ENCODE measurements around the gene BRD7.

Gene BRD7

DNA sequence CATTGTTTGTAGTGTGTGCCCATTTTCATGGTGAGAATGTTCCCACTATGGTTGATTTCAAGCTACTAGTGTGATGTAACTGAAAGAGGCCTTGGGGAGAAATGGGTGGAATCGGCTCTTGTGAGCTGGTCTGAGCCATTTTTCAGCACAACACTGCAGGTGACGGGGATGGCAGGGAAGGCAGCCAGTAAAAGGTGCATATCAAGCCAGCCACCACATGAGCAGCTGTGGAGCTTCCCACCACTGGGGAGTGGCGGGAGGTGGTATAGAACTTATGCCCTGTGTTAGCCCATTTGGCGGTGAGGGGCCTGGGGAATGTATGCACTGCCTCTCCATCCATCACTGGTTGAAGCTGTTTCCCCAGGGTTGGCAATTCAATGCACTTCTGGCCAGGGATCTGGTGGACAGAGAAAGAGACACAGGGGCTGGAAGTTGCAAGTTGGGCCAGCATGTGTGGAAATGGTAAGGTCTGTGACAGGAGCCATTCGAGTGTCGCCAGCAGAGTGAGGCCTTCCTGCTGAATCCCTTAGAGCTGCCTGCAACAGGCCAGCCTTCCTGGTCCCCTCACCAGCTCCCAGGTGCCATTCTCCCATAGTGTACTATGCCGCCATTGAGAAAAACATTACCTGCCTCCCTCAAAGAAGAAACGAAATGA lies 31.7 kb upstream of the BRD7 start:
- H3K9me3 ChIP-seq (ENCODE audit: control insufficient read depth, insufficient read depth, low read depth, low read length) = no peaks in the 10 kb centered on the region
- H3K27ac ChIP-seq (ENCODE audit: low read depth, low read length) = no peak overlapping the region
- no peak overlapping the region for H3K9ac ChIP-seq (ENCODE audit: low read length)
- no peaks in the 10 kb centered on the region for H3K27me3 ChIP-seq (ENCODE audit: control insufficient read depth, insufficient read depth, low read length)
- peaks cover 4% of the 10 kb centered on the region; the same call in 1 of the 2 replicates for H3K4me1 ChIP-seq (ENCODE audit: control insufficient read depth, insufficient read depth, low read length)
- no peak overlapping the region for H3K4me3 ChIP-seq (ENCODE audit: low read depth, low read length)
- no peaks in the 10 kb centered on the region for H3K36me3 ChIP-seq (ENCODE audit: control insufficient read depth, insufficient read depth, low read length)

DNA sequence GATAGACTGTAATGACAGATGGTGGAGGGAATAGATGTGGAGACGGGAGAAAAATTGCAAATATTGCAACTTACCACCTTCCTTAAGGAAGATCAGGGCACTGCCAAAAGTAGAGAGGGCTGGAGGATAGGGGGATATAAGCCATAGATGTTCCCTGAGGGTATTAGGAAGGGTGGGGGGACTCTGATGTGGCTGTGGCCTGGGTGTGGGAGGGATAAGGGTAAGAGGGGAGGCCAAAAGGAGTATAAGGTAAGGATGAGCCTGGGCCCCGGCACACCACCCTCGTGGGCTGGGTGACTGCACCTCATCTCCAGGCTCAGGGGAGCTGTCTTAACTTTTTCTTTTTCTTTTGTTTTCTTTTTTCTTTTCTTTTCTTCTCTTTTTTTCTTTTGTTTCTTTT lies 30.6 kb upstream of the BRD7 start:
- H3K4me3 ChIP-seq (ENCODE audit: low read depth, low read length) = no peak overlapping the region
- no peak overlapping the region for H3K27ac ChIP-seq (ENCODE audit: low read depth, low read length)
- H3K4me1 ChIP-seq (ENCODE audit: control insufficient read depth, insufficient read depth, low read length) = peaks cover 14% of the 10 kb centered on the region
- no peaks in the 10 kb centered on the region for H3K9me3 ChIP-seq (ENCODE audit: control insufficient read depth, insufficient read depth, low read depth, low read length)
- H3K9ac ChIP-seq (ENCODE audit: low read length) = no peak overlapping the region
- H3K36me3 ChIP-seq (ENCODE audit: control insufficient read depth, insufficient read depth, low read length) = no peaks in the 10 kb centered on the region
- H3K27me3 ChIP-seq (ENCODE audit: control insufficient read depth, insufficient read depth, low read length) = no peaks in the 10 kb centered on the region

DNA sequence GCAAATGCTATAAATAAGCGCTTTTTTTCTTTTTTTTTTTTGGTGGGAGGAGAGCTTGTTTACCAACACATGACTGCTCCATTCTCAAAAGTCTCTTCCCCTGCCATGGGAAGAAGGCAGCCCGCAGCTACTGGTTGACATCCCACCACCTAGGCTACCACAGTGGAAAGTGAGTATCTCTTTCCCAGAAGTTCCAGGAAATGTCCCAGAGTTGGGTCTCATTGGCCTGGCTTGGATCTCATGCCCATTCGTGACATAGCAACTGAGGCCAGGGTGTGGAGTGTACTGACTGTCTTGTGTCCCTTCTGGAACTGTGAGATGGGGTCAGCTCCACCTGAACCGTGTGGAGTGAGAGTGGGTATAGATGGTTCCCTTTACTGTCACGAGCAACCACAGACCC lies 29.5 kb upstream of the BRD7 start:
- peaks cover 15% of the 10 kb centered on the region for H3K4me1 ChIP-seq (ENCODE audit: control insufficient read depth, insufficient read depth, low read length)
- no peak overlapping the region for H3K27ac ChIP-seq (ENCODE audit: low read depth, low read length)
- no peaks in the 10 kb centered on the region for H3K27me3 ChIP-seq (ENCODE audit: control insufficient read depth, insufficient read depth, low read length)
- no peaks in the 10 kb centered on the region for H3K9me3 ChIP-seq (ENCODE audit: control insufficient read depth, insufficient read depth, low read depth, low read length)
- no peak overlapping the region for H3K9ac ChIP-seq (ENCODE audit: low read length)
- H3K4me3 ChIP-seq (ENCODE audit: low read depth, low read length) = no peak overlapping the region
- H3K36me3 ChIP-seq (ENCODE audit: control insufficient read depth, insufficient read depth, low read length) = no peaks in the 10 kb centered on the region

DNA sequence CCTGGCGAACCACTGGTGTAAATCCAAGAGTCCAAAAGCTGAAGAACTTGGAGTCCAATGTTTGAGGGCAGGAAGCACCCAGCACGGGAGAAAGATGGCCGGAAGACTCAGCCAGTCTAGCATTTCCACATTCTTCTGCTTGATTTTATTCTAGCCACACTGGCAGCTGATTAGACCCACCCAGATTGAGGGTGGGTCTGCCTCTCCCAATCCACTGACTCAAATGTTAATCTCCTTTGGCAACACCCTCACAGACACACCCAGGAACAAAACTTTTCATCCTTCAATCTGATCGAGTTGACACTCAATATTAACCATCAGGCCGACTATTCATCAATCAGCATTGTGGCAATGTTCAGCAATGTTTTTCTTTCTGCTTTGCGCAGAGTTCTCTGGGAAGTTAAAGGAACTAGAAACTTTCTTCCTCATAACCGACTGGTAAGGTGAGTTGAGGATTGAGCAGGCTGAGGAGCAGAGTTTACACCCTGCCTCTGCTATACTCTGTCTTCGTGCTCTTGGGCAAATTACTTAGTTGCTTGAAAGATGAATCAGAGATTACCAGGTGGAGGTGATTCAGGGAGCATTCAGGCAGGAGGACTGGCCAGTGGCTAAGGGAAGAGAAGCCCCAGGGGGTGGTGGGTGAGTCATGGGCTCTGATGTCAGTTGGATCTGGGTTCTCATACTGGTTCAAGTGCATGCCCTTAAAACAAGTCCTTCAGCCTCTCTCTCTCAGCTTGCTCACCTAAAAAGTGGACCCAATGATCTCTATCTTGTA lies 28.2 kb upstream of the BRD7 start:
- H3K9ac ChIP-seq (ENCODE audit: low read length) = no peak overlapping the region
- no peaks in the 10 kb centered on the region for H3K9me3 ChIP-seq (ENCODE audit: control insufficient read depth, insufficient read depth, low read depth, low read length)
- H3K4me1 ChIP-seq (ENCODE audit: control insufficient read depth, insufficient read depth, low read length) = peaks cover 15% of the 10 kb centered on the region
- no peaks in the 10 kb centered on the region for H3K27me3 ChIP-seq (ENCODE audit: control insufficient read depth, insufficient read depth, low read length)
- H3K27ac ChIP-seq (ENCODE audit: low read depth, low read length) = no peak overlapping the region
- H3K36me3 ChIP-seq (ENCODE audit: control insufficient read depth, insufficient read depth, low read length) = no peaks in the 10 kb centered on the region
- no peak overlapping the region for H3K4me3 ChIP-seq (ENCODE audit: low read depth, low read length)

DNA sequence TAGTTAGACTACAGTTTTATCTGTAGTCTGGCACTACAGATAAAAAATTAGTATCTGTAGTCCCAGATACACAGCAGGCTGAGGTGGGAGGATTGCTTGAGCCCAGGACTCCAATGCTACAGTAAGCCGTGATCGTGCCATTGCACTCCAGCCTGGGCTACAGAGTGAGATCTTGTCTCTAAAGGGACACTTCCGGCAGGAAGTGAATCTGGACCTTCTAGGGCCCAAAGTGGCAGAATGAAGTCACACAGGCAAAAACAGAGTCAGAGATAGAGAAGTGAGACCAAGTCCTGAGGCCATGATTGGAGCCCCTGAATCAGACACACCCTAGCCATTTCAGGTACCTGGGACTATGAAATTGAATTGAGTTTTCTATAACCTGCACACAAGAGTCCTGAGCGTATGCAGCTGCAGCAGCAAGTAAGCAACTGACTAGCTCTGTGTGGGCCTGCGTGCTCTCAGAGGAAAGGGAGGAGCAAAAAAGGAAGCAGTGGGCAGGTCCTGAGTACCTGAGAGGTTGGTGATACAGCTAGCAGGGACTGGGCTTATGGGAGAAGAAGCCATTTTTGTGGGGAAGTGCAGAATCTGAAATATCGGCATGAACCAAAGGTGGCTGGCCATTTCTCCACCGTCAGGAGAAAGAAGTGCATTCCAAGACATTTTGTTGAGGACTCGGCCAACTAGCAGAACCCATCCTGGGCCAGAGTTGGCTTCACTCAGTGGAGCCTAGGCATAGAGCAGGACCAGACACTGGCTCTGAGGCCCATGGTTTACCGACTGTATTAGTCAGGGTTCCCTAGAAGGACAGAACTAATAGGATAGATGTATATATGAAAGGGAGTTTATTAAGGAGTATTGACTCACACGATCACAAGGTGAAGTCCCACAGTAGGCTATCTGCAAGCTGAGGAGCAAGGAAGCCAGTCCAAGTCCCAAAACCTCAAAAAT lies 27.2 kb upstream of the BRD7 start:
- Histone ChIP-seq H3K9me3 (ENCODE audit: control insufficient read depth, insufficient read depth, low read depth, low read length) (no peaks in the 10 kb centered on the region), H3K27me3 (ENCODE audit: control insufficient read depth, insufficient read depth, low read length) (no peaks in the 10 kb centered on the region), H3K27ac (ENCODE audit: low read depth, low read length) (no peak overlapping the region), H3K36me3 (ENCODE audit: control insufficient read depth, insufficient read depth, low read length) (no peaks in the 10 kb centered on the region), H3K4me1 (ENCODE audit: control insufficient read depth, insufficient read depth, low read length) (peaks cover 16% of the 10 kb centered on the region), H3K9ac (ENCODE audit: low read length) (no peak overlapping the region), H3K4me3 (ENCODE audit: low read depth, low read length) (no peak overlapping the region)

DNA sequence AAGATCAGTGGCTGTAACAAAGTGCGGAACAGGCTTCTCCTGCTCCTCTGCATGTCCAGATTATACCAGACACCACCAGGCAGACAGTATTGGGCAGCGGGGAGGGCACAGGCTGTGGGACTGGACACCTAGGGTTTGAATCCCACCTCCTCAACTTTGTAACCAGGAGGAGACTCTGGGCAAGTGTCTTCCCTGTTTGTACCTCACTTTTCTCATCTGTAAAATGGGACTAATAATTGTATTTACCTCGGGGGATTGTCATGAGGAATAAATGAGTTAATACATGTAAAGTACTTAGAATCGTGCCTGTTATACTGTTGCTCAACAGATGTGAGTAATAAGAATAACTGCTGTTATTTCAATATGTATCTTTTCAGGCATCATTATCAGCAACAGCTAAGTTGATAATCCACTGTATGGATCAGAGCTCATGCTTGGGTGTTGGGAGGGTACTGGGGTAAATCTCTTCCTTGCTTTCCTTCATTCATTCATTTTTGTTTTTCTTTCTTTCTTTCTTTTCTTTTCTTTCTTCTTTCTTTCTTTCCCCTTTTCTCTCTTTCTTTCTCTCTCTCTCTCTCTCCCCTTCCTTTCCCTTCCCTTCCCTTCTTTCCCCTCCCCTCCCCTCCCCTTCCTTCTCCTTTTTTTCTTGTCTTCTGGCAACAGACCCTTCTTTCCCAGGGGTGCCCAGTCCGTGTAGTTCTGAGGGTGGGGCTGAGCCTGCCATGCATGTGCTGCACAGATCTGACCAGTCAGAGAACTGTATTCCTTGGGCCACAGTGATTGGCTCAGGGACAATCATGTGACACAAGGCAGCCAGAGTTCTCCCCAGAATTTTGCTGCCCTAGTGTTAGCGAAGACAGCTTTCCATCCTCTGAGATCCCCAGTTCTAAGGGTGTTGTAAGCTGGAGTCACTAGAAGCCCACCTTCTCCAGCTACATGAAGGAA lies 25.3 kb upstream of the BRD7 start:
- no peaks in the 10 kb centered on the region for H3K27me3 ChIP-seq (ENCODE audit: control insufficient read depth, insufficient read depth, low read length)
- H3K4me1 ChIP-seq (ENCODE audit: control insufficient read depth, insufficient read depth, low read length) = peaks cover 21% of the 10 kb centered on the region

DNA sequence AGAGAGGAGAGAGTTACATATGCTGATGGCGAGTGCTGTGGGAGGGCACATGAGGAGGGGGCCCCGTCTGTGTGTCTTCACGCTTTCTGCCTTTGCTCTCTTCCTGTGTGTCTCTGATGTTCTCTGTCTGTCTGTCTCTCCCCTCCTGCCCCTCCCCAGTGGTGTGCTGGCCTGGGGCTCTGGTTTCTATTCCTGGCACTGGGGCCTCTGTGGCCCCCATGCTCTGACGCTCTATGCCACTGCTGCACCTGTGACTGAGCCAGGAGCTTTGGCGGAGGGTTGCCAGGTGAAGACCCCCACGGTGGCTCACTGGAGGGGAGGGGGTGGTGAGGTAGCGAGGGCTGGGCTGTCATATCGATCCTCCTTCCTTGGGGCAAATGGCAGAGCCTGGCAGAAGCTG lies 24.6 kb upstream of the BRD7 start:
- H3K4me3 ChIP-seq (ENCODE audit: low read depth, low read length) = no peak overlapping the region
- H3K27ac ChIP-seq (ENCODE audit: low read depth, low read length) = no peak overlapping the region
- H3K9ac ChIP-seq (ENCODE audit: low read length) = no peak overlapping the region
- no peaks in the 10 kb centered on the region for H3K27me3 ChIP-seq (ENCODE audit: control insufficient read depth, insufficient read depth, low read length)
- peaks cover 21% of the 10 kb centered on the region for H3K4me1 ChIP-seq (ENCODE audit: control insufficient read depth, insufficient read depth, low read length)
- H3K9me3 ChIP-seq (ENCODE audit: control insufficient read depth, insufficient read depth, low read depth, low read length) = no peaks in the 10 kb centered on the region
- no peaks in the 10 kb centered on the region for H3K36me3 ChIP-seq (ENCODE audit: control insufficient read depth, insufficient read depth, low read length)

More for the DNA sequence above, 25.3 kb upstream of the BRD7 start:
- H3K9ac ChIP-seq (ENCODE audit: low read length) = no peak overlapping the region
- H3K4me3 ChIP-seq (ENCODE audit: low read depth, low read length) = no peak overlapping the region
- H3K9me3 ChIP-seq (ENCODE audit: control insufficient read depth, insufficient read depth, low read depth, low read length) = no peaks in the 10 kb centered on the region
- no peaks in the 10 kb centered on the region for H3K36me3 ChIP-seq (ENCODE audit: control insufficient read depth, insufficient read depth, low read length)
- H3K27ac ChIP-seq (ENCODE audit: low read depth, low read length) = no peak overlapping the region

DNA sequence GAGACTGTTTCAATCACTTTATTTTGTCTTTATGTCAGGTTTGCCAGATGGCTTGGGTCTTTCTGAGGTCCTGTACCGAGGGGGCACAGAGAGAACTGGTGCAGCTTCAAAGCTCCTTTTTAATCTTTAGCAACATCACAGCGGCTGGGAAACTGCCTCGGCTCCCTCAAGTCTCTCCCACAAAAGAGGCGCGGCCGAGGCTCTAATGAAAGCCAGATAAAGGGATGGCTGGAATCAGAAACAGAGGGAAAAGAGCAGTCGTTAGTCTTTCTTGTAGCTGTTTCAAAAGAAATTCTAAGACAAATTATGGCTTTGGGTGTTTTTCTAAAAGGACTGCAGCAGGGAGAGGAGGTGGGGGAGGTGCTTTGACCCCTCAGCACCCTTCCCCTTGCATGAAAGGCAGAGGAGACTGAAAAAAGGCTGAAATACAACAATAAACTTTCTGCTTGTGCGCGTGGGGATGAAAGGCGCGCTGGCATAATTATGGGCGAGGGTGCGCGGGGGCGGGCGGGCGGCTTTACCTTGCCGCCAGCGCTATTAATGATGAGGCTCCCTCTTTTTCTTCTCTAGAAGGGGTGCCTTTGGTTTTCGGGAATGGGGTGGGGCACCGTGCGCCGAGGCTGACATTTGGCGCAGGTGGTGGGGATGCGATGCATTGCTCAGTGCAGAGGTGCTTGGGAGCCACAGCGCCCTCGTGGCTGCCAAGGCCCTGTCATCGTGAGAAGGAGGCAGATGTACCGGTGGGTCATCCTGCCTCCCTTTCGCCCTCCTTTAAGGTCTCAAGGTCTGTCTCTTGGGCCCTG lies 22.3 kb upstream of the BRD7 start:
- Histone ChIP-seq H3K4me1 (ENCODE audit: control insufficient read depth, insufficient read depth, low read length) (peaks cover 17% of the 10 kb centered on the region), H3K27me3 (ENCODE audit: control insufficient read depth, insufficient read depth, low read length) (no peaks in the 10 kb centered on the region), H3K36me3 (ENCODE audit: control insufficient read depth, insufficient read depth, low read length) (no peaks in the 10 kb centered on the region), H3K9ac (ENCODE audit: low read length) (no peak overlapping the region), H3K9me3 (ENCODE audit: control insufficient read depth, insufficient read depth, low read depth, low read length) (no peaks in the 10 kb centered on the region), H3K4me3 (ENCODE audit: low read depth, low read length) (no peak overlapping the region), H3K27ac (ENCODE audit: low read depth, low read length) (no peak overlapping the region)

DNA sequence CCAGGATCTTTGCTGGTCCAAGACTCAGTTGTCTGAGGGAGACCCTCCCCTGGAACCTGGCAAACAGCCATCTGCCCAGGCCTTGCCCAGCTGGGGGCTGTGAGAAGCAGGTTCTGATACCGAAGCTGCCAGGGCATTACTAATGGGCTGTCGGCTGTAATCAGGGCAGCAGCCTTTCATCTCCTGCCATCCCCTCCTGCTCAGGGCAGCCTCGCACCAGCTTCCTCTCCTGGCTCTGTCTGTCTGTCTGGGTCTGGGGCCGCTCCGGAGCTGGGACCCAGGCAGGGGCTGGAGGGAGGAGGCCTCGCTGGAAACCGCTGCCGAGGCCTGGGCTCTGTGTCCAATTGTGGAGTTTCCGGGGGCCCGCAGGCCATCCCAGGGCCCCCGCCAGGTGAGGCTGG lies 21.6 kb upstream of the BRD7 start:
- no peak overlapping the region for H3K9ac ChIP-seq (ENCODE audit: low read length)
- H3K27me3 ChIP-seq (ENCODE audit: control insufficient read depth, insufficient read depth, low read length) = no peaks in the 10 kb centered on the region
- H3K27ac ChIP-seq (ENCODE audit: low read depth, low read length) = no peak overlapping the region

DNA sequence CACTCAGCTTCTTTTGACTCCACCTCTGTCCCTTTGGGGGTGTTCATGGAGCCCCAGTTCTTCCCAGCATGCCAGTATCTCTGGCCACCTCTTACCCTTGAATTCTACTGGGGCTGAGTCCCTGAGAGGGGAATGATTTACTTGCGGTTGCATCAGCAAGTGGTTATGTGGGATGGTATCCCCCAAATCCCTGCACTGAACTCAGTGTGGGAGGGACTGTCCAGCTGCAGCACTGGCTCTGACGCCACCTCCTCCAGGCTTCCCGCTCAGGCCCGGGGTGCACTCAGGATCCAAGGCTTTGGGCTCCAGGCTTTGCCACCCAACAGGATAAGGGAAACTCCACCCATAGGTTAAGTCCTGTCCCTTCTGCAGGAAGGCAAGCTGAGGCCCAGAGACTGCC lies 21.1 kb upstream of the BRD7 start:
- Histone ChIP-seq H3K36me3 (ENCODE audit: control insufficient read depth, insufficient read depth, low read length) (no peaks in the 10 kb centered on the region), H3K27me3 (ENCODE audit: control insufficient read depth, insufficient read depth, low read length) (no peaks in the 10 kb centered on the region), H3K4me1 (ENCODE audit: control insufficient read depth, insufficient read depth, low read length) (peaks cover 12% of the 10 kb centered on the region), H3K9me3 (ENCODE audit: control insufficient read depth, insufficient read depth, low read depth, low read length) (no peaks in the 10 kb centered on the region), H3K27ac (ENCODE audit: low read depth, low read length) (no peak overlapping the region), H3K9ac (ENCODE audit: low read length) (no peak overlapping the region), H3K4me3 (ENCODE audit: low read depth, low read length) (no peak overlapping the region)

More for the DNA sequence above, 21.6 kb upstream of the BRD7 start:
- H3K9me3 ChIP-seq (ENCODE audit: control insufficient read depth, insufficient read depth, low read depth, low read length) = no peaks in the 10 kb centered on the region
- no peaks in the 10 kb centered on the region for H3K36me3 ChIP-seq (ENCODE audit: control insufficient read depth, insufficient read depth, low read length)
- H3K4me3 ChIP-seq (ENCODE audit: low read depth, low read length) = no peak overlapping the region
- H3K4me1 ChIP-seq (ENCODE audit: control insufficient read depth, insufficient read depth, low read length) = peaks cover 16% of the 10 kb centered on the region
